ENCODE data around the gene SSR2.

SSR2 gene

DNA sequence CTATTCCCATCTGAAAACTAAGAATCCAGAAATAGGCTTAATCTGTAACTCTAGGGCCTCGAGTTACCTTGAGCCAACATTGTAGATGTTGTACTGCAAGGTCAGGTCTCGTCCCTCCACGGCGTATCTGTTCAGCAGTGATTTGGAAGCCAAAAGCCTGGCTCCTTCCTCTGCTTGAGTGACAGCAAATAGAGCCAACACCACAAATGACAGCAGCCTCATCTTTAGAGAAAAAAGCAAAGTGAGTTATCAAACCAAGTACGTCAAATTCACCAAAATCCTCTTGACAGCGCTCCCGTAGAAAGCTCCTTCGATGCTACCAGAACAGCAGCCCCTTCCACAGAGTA lies 832 bp downstream of the SSR2 start:
- H3K27me3 ChIP-seq (replicated peaks), result no peaks in the 10 kb centered on the region
- TF ChIP-seq, protein P1, sequence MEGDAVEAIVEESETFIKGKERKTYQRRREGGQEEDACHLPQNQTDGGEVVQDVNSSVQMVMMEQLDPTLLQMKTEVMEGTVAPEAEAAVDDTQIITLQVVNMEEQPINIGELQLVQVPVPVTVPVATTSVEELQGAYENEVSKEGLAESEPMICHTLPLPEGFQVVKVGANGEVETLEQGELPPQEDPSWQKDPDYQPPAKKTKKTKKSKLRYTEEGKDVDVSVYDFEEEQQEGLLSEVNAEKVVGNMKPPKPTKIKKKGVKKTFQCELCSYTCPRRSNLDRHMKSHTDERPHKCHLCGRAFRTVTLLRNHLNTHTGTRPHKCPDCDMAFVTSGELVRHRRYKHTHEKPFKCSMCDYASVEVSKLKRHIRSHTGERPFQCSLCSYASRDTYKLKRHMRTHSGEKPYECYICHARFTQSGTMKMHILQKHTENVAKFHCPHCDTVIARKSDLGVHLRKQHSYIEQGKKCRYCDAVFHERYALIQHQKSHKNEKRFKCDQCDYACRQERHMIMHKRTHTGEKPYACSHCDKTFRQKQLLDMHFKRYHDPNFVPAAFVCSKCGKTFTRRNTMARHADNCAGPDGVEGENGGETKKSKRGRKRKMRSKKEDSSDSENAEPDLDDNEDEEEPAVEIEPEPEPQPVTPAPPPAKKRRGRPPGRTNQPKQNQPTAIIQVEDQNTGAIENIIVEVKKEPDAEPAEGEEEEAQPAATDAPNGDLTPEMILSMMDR (IDR thresholded peaks at IDR 0.05; ENCODE audit: low read depth, low read length, missing control alignments), result no peak
- H3K4me3 ChIP-seq (ENCODE audit: low read depth, low read length), result peak overlapping the region; percentile 88
- peaks cover 29% of the 10 kb centered on the region for H3K36me3 ChIP-seq (replicated peaks)
- H3K27ac ChIP-seq, result no peak overlapping the region
- DNase-seq, result no peak
- in situ Hi-C loops (cut with HindIII; ENCODE audit: low pct_ligation_motif_present, low sequenced_read_pairs), result no loop called here

DNA sequence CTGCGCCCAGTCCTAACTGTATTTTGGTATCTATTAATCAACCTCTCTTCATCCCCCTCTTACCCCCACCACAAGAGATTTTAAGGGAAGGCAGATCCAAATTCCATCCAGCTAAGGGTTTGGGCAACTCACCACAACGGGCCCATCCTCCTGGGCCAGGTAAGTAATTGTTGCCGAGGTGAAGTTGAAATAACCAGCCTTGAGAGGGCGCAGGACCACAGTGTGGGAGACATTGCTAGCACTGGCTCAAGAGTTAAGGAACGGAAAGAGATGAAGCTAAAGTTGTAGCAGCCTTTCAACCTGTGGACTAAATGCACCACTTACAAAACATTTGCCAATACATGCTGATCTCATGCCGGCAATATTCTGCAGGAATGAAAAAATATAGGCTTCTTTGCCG lies 5.9 kb downstream of the SSR2 start:
- in situ Hi-C loops (cut with HindIII; ENCODE audit: low pct_ligation_motif_present, low sequenced_read_pairs), result no loop called here
- Histone ChIP-seq H3K27me3 (replicated peaks) (no peaks in the 10 kb centered on the region), H3K36me3 (replicated peaks) (peaks cover 74% of the 10 kb centered on the region), H3K27ac (no peak overlapping the region), H3K4me3 (ENCODE audit: low read depth, low read length) (no peak overlapping the region)
- TF ChIP-seq, protein P1 (IDR thresholded peaks at IDR 0.05; ENCODE audit: low read depth, low read length, missing control alignments), result no peak
- no peak for DNase-seq

DNA sequence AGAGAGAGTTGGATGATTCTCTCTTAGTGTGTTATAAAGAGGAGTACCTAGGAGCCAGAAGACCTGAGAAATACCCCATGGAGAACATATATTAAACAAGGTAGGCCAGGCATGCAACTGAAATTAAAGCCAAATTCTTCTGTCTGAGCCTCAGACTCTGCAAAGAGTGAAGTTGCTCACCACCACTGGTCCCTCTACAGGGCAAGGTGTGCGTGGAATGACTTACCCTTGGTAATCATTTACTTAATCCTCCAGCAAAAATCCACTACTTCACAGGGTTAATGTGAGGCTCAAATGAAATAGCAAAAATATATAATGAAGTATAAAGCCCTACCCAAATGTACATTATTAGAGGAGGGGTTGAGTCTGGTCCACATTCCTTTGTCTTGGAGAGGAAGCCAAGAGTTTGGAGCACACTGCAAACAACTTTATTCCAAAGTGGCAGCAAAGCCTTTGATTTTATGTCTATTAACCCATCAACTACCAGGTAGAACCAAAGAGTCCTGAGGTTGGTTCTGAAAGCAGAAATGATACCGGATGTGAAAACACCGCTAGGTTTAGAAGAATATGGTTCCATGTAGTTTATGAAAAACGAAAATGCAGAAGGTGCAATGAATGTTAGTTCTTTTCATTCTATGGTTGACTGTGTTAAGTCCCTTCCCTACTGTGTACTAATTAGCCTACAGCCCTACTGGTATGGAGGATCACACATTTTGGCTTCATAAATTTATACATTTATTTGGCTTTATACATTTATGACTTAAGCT lies 8.5 kb downstream of the SSR2 start:
- Histone ChIP-seq H3K36me3 (replicated peaks) (peaks cover 72% of the 10 kb centered on the region), H3K27ac (no peak overlapping the region)
- in situ Hi-C loops (cut with HindIII; ENCODE audit: low pct_ligation_motif_present, low sequenced_read_pairs), result no loop called here

DNA sequence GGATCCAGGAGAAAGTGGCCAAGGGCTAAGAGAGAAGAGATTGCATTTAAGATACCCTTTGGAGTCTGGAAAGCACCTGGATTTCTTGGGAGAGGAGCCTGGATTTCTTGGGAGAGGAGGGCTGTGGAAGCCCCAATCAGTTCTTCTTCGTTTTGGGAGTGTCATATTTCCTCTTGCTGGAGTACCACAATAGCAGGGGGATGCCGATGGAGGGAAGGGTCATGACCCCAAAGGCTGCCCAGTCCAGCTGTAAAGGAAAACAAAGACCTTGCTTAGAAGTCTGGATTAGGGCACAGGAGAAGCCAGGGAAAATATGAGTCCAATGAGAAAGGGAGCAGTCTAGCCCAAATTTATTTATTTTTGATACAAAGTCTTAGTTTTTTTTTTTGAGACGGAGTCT lies 11.3 kb downstream of the SSR2 start:
- no peak for DNase-seq
- H3K27ac ChIP-seq, result no peak overlapping the region
- in situ Hi-C loops (cut with HindIII; ENCODE audit: low pct_ligation_motif_present, low sequenced_read_pairs), result no loop called here
- H3K36me3 ChIP-seq (replicated peaks), result peaks cover 57% of the 10 kb centered on the region
- no peak overlapping the region for H3K4me3 ChIP-seq (ENCODE audit: low read depth, low read length)
- TF ChIP-seq, protein P1 (IDR thresholded peaks at IDR 0.05; ENCODE audit: low read depth, low read length, missing control alignments), result no peak
- H3K27me3 ChIP-seq (replicated peaks), result no peaks in the 10 kb centered on the region

More for the DNA sequence above, 8.5 kb downstream of the SSR2 start:
- DNase-seq, result no peak
- TF ChIP-seq, protein P1 (IDR thresholded peaks at IDR 0.05; ENCODE audit: low read depth, low read length, missing control alignments), result no peak
- Histone ChIP-seq H3K27me3 (replicated peaks) (no peaks in the 10 kb centered on the region), H3K4me3 (ENCODE audit: low read depth, low read length) (no peak overlapping the region)

DNA sequence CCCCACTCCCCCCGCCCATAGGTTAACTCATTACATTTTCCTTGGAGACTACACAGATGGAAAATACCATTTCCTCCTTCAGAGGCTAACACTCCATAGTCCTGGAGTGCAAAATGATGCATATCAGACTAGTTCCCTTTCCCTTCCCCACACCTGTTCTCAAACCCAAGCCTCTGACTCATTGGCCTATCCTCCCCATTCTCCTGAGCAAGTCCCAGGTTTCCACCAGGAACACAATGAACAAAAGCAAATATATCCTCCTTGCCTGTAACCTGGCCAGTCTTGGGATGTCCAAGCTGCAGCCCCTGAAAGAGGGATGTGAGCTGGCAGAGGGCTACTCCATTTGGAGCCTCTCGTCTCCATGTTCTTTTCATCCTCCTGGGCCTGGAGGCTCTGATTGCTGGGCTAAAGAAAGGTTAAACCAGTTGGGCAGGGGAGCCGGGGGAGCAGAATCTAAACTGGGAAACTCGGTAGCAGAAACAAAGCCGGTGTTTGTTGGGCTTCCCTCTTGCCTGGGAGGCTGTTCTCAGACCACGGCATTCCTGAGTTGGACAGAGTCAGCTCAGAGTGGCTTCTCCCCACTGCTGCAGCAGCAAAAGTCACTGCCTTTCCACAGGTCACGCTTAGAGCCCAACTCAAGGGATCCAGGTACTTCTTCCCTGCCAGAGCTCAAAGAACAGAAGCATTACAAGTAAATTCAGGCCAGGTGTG lies 13.9 kb downstream of the SSR2 start:
- DNase-seq, result no peak
- Histone ChIP-seq H3K36me3 (replicated peaks) (peaks cover 32% of the 10 kb centered on the region), H3K27me3 (replicated peaks) (no peaks in the 10 kb centered on the region), H3K4me3 (ENCODE audit: low read depth, low read length) (no peak overlapping the region), H3K27ac (no peak overlapping the region)
- TF ChIP-seq, protein P1 (IDR thresholded peaks at IDR 0.05; ENCODE audit: low read depth, low read length, missing control alignments), result no peak
- in situ Hi-C loops (cut with HindIII; ENCODE audit: low pct_ligation_motif_present, low sequenced_read_pairs), result no loop called here
